GM12872 (cell line): ENCODE measurements around the gene LRBA.

ENCODE experiments used
- TF ChIP-seq, protein P1 (sequence below): IDR thresholded peaks from 3 replicates; pipeline ENCODE4 v1.5.1; 2011; ENCODE audit warnings: low read depth, mild to moderate bottlenecking, low read length, moderate library complexity; ENCODE audit not compliant: insufficient read depth

LRBA gene

DNA sequence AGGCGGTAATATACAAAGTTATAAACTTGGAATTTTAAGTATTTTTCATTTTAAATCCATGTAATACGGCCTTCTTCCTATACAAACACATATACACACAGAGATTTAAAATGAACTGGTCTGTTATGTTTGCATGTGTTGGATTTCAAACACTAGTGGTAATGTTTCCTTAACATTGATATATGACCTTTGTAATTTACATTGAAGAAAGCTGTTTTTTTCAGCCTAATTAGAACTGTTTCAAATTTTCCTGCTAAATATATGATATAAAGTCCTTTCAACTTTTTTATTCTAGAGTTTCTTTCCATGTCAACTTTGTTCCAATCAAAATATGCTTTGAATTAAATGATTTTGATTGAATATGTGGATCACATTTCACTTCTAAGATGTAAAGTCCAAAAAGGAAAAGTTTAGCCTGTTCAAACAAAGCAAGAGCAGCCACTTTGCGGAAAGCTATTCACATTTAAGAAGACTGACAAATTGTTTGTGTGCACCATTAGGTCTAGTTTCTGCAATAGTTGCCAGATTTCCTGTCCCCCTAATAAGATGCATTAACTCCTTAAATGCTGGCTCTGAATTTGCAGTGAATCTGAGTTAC, 659.1 kb downstream of the LRBA start:
- TF ChIP-seq, protein P1, sequence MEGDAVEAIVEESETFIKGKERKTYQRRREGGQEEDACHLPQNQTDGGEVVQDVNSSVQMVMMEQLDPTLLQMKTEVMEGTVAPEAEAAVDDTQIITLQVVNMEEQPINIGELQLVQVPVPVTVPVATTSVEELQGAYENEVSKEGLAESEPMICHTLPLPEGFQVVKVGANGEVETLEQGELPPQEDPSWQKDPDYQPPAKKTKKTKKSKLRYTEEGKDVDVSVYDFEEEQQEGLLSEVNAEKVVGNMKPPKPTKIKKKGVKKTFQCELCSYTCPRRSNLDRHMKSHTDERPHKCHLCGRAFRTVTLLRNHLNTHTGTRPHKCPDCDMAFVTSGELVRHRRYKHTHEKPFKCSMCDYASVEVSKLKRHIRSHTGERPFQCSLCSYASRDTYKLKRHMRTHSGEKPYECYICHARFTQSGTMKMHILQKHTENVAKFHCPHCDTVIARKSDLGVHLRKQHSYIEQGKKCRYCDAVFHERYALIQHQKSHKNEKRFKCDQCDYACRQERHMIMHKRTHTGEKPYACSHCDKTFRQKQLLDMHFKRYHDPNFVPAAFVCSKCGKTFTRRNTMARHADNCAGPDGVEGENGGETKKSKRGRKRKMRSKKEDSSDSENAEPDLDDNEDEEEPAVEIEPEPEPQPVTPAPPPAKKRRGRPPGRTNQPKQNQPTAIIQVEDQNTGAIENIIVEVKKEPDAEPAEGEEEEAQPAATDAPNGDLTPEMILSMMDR: no peak

DNA sequence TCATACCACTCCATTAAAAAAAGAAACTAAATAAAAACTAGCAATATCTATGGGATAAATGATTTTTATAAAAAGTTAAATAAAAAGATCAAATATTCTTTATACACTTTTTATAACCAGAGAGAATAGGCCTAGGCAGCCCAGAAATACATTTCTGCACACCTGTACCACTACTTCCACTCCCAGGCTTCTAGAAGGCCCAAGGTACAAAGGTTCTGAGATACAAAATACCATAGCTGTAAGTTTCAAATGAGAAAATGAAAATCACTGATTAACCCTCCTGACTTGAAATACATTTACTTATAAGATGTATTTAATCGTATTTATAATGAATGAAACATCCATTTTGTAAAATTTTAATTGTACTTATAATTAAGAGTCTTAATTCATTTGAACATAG, 659.7 kb downstream of the LRBA start:
- TF ChIP-seq, protein P1: no peak

DNA sequence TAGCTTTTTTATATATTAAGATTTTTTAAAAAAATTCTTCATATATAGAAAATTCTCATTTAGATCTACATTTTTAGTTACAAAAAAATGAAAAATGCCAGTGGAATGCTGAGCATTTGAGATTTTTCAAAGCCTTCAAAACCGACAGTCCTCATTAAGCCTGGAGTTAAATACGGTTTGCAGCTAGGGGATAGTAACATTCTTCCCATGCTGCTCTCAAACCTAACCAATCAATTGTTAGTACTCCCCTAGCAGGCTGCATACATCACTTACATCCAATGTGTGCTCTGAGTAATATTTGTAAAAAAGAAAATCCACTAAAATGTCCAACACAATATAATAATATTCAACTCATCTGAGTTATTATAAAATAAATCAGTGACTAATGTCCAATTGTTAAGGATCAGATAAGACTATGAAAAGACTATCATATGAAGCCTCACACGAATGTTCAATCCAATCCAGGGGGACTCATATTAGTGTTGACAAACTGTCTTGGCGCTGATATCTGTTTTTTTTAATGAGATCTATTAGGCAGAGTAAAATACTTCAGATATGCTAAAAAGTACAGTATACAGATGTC, 660.8 kb downstream of the LRBA start:
- TF ChIP-seq, protein P1: no peak

DNA sequence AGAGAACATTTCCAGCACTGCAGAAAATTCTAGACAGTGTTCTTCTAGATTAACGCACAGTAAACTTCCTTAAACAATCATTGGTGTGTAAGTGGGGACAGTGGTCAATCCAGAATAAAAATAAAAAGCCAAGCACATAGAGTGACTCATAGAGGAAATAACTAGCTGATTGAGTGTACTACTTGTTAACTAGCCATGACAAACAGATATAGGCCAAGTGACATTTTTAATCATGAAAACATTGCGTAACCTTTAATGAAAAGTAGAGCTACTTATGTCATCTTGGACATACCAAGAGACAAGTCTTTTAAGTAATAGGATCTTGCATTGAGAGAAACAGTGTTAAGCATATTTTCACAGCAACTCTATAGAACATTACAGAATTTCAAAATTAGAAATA, 667.0 kb downstream of the LRBA start:
- TF ChIP-seq, protein P1: no peak

DNA sequence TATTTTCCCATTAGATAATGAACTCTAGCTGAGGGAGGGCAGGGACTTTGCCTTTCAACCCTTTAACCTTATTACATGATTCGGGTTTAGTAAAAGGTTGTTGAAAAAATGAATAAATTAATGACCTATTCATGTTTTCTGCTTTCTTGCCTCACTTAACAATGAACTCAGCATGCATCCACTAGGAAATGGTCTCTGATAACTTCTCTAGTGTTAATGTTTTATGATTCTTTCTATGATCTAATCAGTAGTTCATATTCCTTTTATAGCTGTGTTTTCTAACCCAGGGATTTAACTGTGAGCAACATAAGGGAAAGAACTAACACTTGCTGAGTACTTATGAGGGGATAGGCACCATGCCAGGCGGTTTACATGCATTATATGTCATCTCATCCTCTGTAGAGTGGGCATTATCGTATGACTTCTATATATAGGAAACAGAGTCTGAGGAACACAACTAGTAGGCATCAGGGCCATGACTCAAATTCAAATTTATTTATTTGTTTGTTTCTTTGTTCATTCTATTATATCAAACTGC, 669.8 kb downstream of the LRBA start:
- TF ChIP-seq, protein P1: no peak

DNA sequence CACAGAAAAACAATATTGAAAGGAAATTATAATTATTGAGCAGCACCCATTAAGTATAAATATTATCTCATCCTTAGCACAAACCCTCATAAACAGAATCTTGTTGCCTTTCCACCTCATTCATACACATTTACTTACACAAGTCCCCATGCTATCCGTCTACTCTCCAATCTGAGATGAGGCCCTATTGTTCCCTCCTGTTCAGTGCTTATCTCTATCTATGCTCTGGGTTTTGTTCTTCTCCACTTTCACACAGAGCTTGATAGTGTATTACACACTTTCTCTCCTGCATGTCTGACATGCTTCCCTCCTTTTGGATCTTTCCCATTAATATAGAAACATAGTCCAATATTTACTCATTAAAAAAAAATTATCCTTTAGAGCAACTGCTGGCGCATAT, 671.3 kb downstream of the LRBA start:
- TF ChIP-seq, protein P1: no peak

DNA sequence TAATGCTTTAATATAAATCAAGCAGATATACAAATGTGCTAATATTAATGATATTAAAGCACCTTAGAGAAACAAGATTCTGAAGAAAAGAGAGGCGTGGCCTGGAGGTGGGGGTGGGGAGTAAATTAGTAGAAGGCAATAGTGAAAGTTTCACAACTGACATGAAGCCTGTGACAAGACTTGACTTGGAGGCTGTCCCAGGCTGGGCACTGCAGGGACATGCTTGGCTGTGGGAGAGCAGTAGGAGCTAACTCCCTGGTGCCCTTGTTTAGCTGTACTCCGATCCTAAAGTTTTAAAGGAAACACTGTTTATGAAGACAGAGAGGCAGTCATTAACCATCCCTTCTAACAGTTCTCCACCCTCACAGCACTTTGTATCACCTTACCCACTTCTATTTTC, 672.1 kb downstream of the LRBA start:
- TF ChIP-seq, protein P1: no peak
